Measurements from ENCODE around the gene SLC25A19. TPM values are rescaled to one million over a fixed set of nuclear protein-coding genes. Genes with fewer than 3 reads are reported as not detected.

The SLC25A19 gene
- total and polyA plus RNA-seq, 2 donors (not counting 1 experiment from before 2014, with no cell fraction given) = 36.8 to 46.4 TPM

GRCh38 chr17:75269844-75270217 is 19.4 kb downstream of the SLC25A19 start:
- Histone ChIP-seq H3K27ac (ENCODE audit: low read length in 2 of 2) (peak overlapping the region; percentile 84 to 90), H3K9ac (ENCODE audit: low read length) (peak overlapping the region; percentile 86), H3K36me3 (replicated peaks in 1 of 2; ENCODE audit: control extremely low read depth in 1 of 2, control insufficient read depth in 1 of 2, extremely low read depth in 1 of 2, insufficient read depth in 2 of 2, low read length in 1 of 2) (peaks cover 0 to 33% of the 10 kb centered on the region in 2 experiments), H3K9me3 (ENCODE audit: control extremely low read depth in 1 of 3, control insufficient read depth in 2 of 3, insufficient read depth in 1 of 3, low read length in 2 of 3) (no peaks in the 10 kb centered on the region), H3K4me1 (ENCODE audit: control insufficient read depth in 2 of 2, insufficient read depth in 2 of 2, low read length in 2 of 2) (peaks cover 17 to 28% of the 10 kb centered on the region in 2 donors), H3K79me2 (ENCODE audit: control insufficient read depth, insufficient read depth, low read length) (peaks cover 24% of the 10 kb centered on the region), H3K4me2 (replicated peaks; ENCODE audit: low read depth, low read length, poor library complexity, severe bottlenecking) (peak overlapping the region; percentile 95), H3K27me3 (replicated peaks in 1 of 4; ENCODE audit: control extremely low read depth in 1 of 4, control insufficient read depth in 3 of 4, insufficient read depth in 4 of 4, low read length in 3 of 4) (no peaks in the 10 kb centered on the region), H2AFZ (ENCODE audit: insufficient read depth, low read depth, low read length, poor library complexity, severe bottlenecking) (peak overlapping the region; percentile 89), H4K20me1 (ENCODE audit: control insufficient read depth, insufficient read depth, low read length, poor library complexity, severe bottlenecking) (no peaks in the 10 kb centered on the region), H3K4me3 (ENCODE audit: control extremely low read depth in 1 of 5, extremely low read depth in 1 of 5, insufficient read depth in 1 of 5, low read depth in 2 of 5, low read length in 4 of 5) (peak overlapping the region in 4 of 5 experiments; percentile 87 to 98 (median 95))
- TF ChIP-seq CTCF (IDR thresholded peaks at IDR 0.05) = no peak
- TF ChIP-seq EZH2 (IDR thresholded peaks at IDR 0.05; ENCODE audit: borderline replicate concordance, insufficient read depth, low read depth, low read length, poor library complexity, severe bottlenecking) = no peak
- Mint-ChIP-seq H3K9me3 (ENCODE audit: insufficient read depth) (no peaks in the 10 kb centered on the region), H3K4me1 (peaks cover 23% of the 10 kb centered on the region), H3K27ac (peak overlapping the region; percentile 89), H3K4me3 (peak overlapping the region; percentile 85), H3K27me3 (no peaks in the 10 kb centered on the region)
- no peak for ATAC-seq (ENCODE audit: low read depth)
- ChIA-PET CTCF (interaction anchor here (1.1 to 3.7 kb wide), 19 partner anchors 9 to 256 kb away, joined by 3 to 62 read pairs (median 6); partner anchors contain the start of genes GGA3, LLGL2, MRPS7 and SLC25A19), POLR2A (interaction anchor here (0.6 to 4.2 kb wide), 7 partner anchors 8 to 153 kb away, joined by 3 to 40 read pairs (median 5); partner anchors contain the start of genes GGA3, MRPS7 and SLC25A19)
- WGBS (ENCODE audit: insufficient coverage) = 29% methylated on average over 5 of the region's 6 CpGs
- intact Hi-C loops (cut with micrococcal nuclease) = loop anchor here (2.0 kb wide), 1 partner anchor 27 kb away; no protein-coding TSS in a partner anchor
- DNase-seq = no peak

- TF ChIP-seq EZH2 (IDR thresholded peaks at IDR 0.05; ENCODE audit: borderline replicate concordance, insufficient read depth, low read depth, low read length, poor library complexity, severe bottlenecking) (no peak), CTCF (IDR thresholded peaks at IDR 0.05) (no peak)
- intact Hi-C loops (cut with micrococcal nuclease) = no loop called here
- no peaks in the 10 kb centered on the region for H3K9me3 ChIP-seq (ENCODE audit: control extremely low read depth in 1 of 3, control insufficient read depth in 2 of 3, insufficient read depth in 1 of 3, low read length in 2 of 3)
- no peaks in the 10 kb centered on the region for H3K27me3 Mint-ChIP-seq
- POLR2A ChIA-PET = interaction anchor here (0.6 to 0.7 kb wide), 2 partner anchors 63 to 254 kb away, joined by 4 read pairs; no protein-coding TSS in a partner anchor
- no peak overlapping the region for H3K4me3 ChIP-seq (ENCODE audit: control extremely low read depth in 1 of 5, extremely low read depth in 1 of 5, insufficient read depth in 1 of 5, low read depth in 2 of 5, low read length in 4 of 5)
- no peak overlapping the region for H3K4me2 ChIP-seq (replicated peaks; ENCODE audit: low read depth, low read length, poor library complexity, severe bottlenecking)
- CTCF ChIA-PET = interaction anchor here (0.8 to 1.3 kb wide), 3 partner anchors 66 to 306 kb away, joined by 3 read pairs; no protein-coding TSS in a partner anchor
- H3K27me3 ChIP-seq (replicated peaks in 1 of 4; ENCODE audit: control extremely low read depth in 1 of 4, control insufficient read depth in 3 of 4, insufficient read depth in 4 of 4, low read length in 3 of 4) = no peaks in the 10 kb centered on the region
- H3K9ac ChIP-seq (ENCODE audit: low read length) = no peak overlapping the region
- no peak overlapping the region for H3K27ac Mint-ChIP-seq
- H3K4me1 ChIP-seq (ENCODE audit: control insufficient read depth in 2 of 2, insufficient read depth in 2 of 2, low read length in 2 of 2) = peaks cover 19 to 28% of the 10 kb centered on the region in 2 donors
- no peaks in the 10 kb centered on the region for H4K20me1 ChIP-seq (ENCODE audit: control insufficient read depth, insufficient read depth, low read length, poor library complexity, severe bottlenecking)
- peak; percentile 19 for DNase-seq
- no peak overlapping the region for H3K4me3 Mint-ChIP-seq
- H3K79me2 ChIP-seq (ENCODE audit: control insufficient read depth, insufficient read depth, low read length) = peaks cover 41% of the 10 kb centered on the region
- WGBS (ENCODE audit: insufficient coverage) = 96% methylated on average over 8 of the region's 14 CpGs
- H3K36me3 ChIP-seq (replicated peaks in 1 of 2; ENCODE audit: control extremely low read depth in 1 of 2, control insufficient read depth in 1 of 2, extremely low read depth in 1 of 2, insufficient read depth in 2 of 2, low read length in 1 of 2) = peaks cover 0 to 26% of the 10 kb centered on the region in 2 experiments
- H3K9me3 Mint-ChIP-seq (ENCODE audit: insufficient read depth) = no peaks in the 10 kb centered on the region
- H3K4me1 Mint-ChIP-seq = peaks cover 27% of the 10 kb centered on the region
- H3K27ac ChIP-seq (ENCODE audit: low read length in 2 of 2) = no peak overlapping the region
- no peak for ATAC-seq (ENCODE audit: low read depth)
- H2AFZ ChIP-seq (ENCODE audit: insufficient read depth, low read depth, low read length, poor library complexity, severe bottlenecking) = no peak overlapping the region
These were observed 21.6 kb downstream of the SLC25A19 start for GRCh38 chr17:75267411-75268232.

Data from B cell (primary cell).